C4-2B (cell line): ENCODE data around the gene SIRPG.

Experiments used
- H3K27ac ChIP-seq: fragments of 450-650 bp; 2 replicates; pipeline ENCODE4 v1.5.1; 2017
- CTCF ChIP-seq: fragments of 450-650 bp; conservative IDR thresholded peaks from 2 replicates; pipeline ENCODE4 v1.5.1; 2017; ENCODE audit warnings: mild to moderate bottlenecking
- ZFX ChIP-seq: fragments of 450-650 bp; IDR thresholded peaks from 2 replicates; pipeline ENCODE4 v1.6.1; 2017

Gene SIRPG

GRCh38 chr20:1626528-1627199 is 30.9 kb downstream of the SIRPG start:
- TF ChIP-seq ZFX (no peak), CTCF (no peak)
- H3K27ac ChIP-seq: no peak overlapping the region

- H3K27ac ChIP-seq: no peak overlapping the region
- TF ChIP-seq ZFX: no peak
- no peak for TF ChIP-seq CTCF
Measured at GRCh38 chr20:1625083-1625690, 32.4 kb downstream of the SIRPG start.

- H3K27ac ChIP-seq: no peak overlapping the region
- no peak for TF ChIP-seq ZFX
Measured at GRCh38 chr20:1623501-1624205, 33.9 kb downstream of the SIRPG start.

GRCh38 chr20:1622450-1622849 is 35.1 kb downstream of the SIRPG start:
- no peak overlapping the region for H3K27ac ChIP-seq
- TF ChIP-seq ZFX: no peak
- no peak for TF ChIP-seq CTCF

GRCh38 chr20:1621316-1621715 is 36.3 kb downstream of the SIRPG start:
- no peak for TF ChIP-seq ZFX
- no peak for TF ChIP-seq CTCF
- H3K27ac ChIP-seq: no peak overlapping the region

- no peak for TF ChIP-seq ZFX
- TF ChIP-seq CTCF: no peak
- H3K27ac ChIP-seq: no peak within 1 kb of the TSS
Measured at GRCh38 chr20:1619861-1620444, 37.6 kb downstream of the SIRPG start, which contains the start of gene SIRPB1. TSS of gene SIRPB1 (minus strand) at chr20:1620009. CDS start at chr20:1619944, 65 bp downstream.

GRCh38 chr20:1618954-1619540 is 38.5 kb downstream of the SIRPG start:
- no peak overlapping the region for H3K27ac ChIP-seq
- no peak for TF ChIP-seq ZFX

GRCh38 chr20:1618479-1618878 is 39.1 kb downstream of the SIRPG start:
- H3K27ac ChIP-seq: no peak overlapping the region
- TF ChIP-seq CTCF (no peak), ZFX (no peak)
